Neural progenitor cell (in vitro differentiated cells): ENCODE measurements around the gene RNF166. TPM values are rescaled to one million over a fixed set of nuclear protein-coding genes. Genes with fewer than 3 reads are reported as not detected.

Experiments
- DNase-seq: peaks from one replicate; pipeline ENCODE4 v3.0.0-alpha.2; 2016; ENCODE audit warnings: low spot score
- H2AFZ ChIP-seq: fragments of 200-600 bp; sonication (generic); replicated peaks from 2 replicates; pipeline ENCODE4 v1.6.1; 2016; ENCODE audit warnings: antibody characterized with exemption
- H3F3A ChIP-seq: fragments of 200-600 bp; sonication (generic); 2 replicates; pipeline ENCODE4 v1.6.1; 2016; ENCODE audit warnings: antibody characterized with exemption, low read depth
- H3K27ac ChIP-seq: fragments of 200-600 bp; sonication (generic); 2 replicates; pipeline ENCODE4 v1.5.1; 2016; ENCODE audit warnings: mild to moderate bottlenecking
- H3K27me3 ChIP-seq: fragments of 200-600 bp; sonication (generic); 2 replicates; pipeline ENCODE4 v1.6.1; 2016; ENCODE audit warnings: mild to moderate bottlenecking, moderate library complexity
- H3K36me3 ChIP-seq: fragments of 200-600 bp; sonication (generic); 2 replicates; pipeline ENCODE4 v1.5.1; 2016
- H3K4me1 ChIP-seq: fragments of 200-600 bp; sonication (generic); 2 replicates; pipeline ENCODE4 v1.6.1; 2016; ENCODE audit warnings: mixed run types
- H3K4me2 ChIP-seq: fragments of 200-600 bp; sonication (generic); 2 replicates; pipeline ENCODE4 v1.6.1; 2016
- H3K4me3 ChIP-seq: fragments of 200-600 bp; sonication (generic); 2 replicates; pipeline ENCODE4 v1.5.1; 2016
- H3K79me2 ChIP-seq: fragments of 200-600 bp; sonication (generic); 2 replicates; pipeline ENCODE4 v1.6.1; 2016; ENCODE audit warnings: low read depth
- H3K9ac ChIP-seq: fragments of 200-600 bp; sonication (generic); 2 replicates; pipeline ENCODE4 v1.6.1; 2016
- H3K9me3 ChIP-seq: fragments of 200-600 bp; sonication (generic); 2 replicates; pipeline ENCODE4 v1.5.1; 2016; ENCODE audit warnings: low read depth
- H4K20me1 ChIP-seq: fragments of 200-600 bp; sonication (generic); 2 replicates; pipeline ENCODE4 v1.6.1; 2016; ENCODE audit warnings: low read depth
- H3K27ac Mint-ChIP-seq: 3 replicates; pipeline ENCODE4 v1.8.0; 2021; ENCODE audit warnings: mixed read lengths
- H3K27me3 Mint-ChIP-seq: 2 replicates; pipeline ENCODE4 v1.8.0; 2022; ENCODE audit warnings: low read depth, mild to moderate bottlenecking, inconsistent platforms, moderate library complexity, mixed read lengths; ENCODE audit not compliant: insufficient read depth
- H3K36me3 Mint-ChIP-seq: 3 replicates; pipeline ENCODE4 v1.8.0; 2021; ENCODE audit warnings: mixed read lengths
- H3K4me1 Mint-ChIP-seq: 3 replicates; pipeline ENCODE4 v1.8.0; 2021; ENCODE audit warnings: mixed read lengths
- H3K4me3 Mint-ChIP-seq: 3 replicates; pipeline ENCODE4 v1.8.0; 2021; ENCODE audit warnings: mild to moderate bottlenecking, moderate library complexity, mixed read lengths
- H3K9me3 Mint-ChIP-seq: 3 replicates; pipeline ENCODE4 v1.8.0; 2020; ENCODE audit warnings: mixed read lengths
- EZH2 ChIP-seq: fragments of 200-600 bp; sonication (generic); IDR thresholded peaks from 2 replicates; pipeline ENCODE4 v1.6.1; 2017; ENCODE audit warnings: antibody characterized with exemption, mild to moderate bottlenecking, moderate library complexity
- EZH2phosphoT487 ChIP-seq: fragments of 200-600 bp; sonication (generic); IDR thresholded peaks from 2 replicates; pipeline ENCODE4 v1.6.1; 2017; ENCODE audit warnings: antibody characterized with exemption
- total RNA-seq: library from RNA; depleted of rRNA; stranded (reverse); fragments of >200 nt; gene quantifications from 2 replicates; pipeline ENCODE4 v1.2.3, GENCODE V29; 2015; ENCODE audit warnings: low replicate concordance
- TF ChIP-seq, protein P1 (sequence below): fragments of 200-600 bp; sonication (generic); IDR thresholded peaks from 2 replicates; pipeline ENCODE4 v1.5.1; 2017; ENCODE audit warnings: antibody characterized with exemption, mild to moderate bottlenecking

RNF166 gene
- total RNA-seq, 1 donor from 2014 or later: 11.1 TPM

GRCh38 chr16:88736496-88736895 lies 30.3 kb upstream of the RNF166 start:
- no peak overlapping the region for H2AFZ ChIP-seq
- Mint-ChIP-seq H3K4me3 (no peak overlapping the region), H3K4me1 (peaks cover 2% of the 10 kb centered on the region), H3K27me3 (no peaks in the 10 kb centered on the region), H3K36me3 (no peaks in the 10 kb centered on the region), H3K9me3 (no peaks in the 10 kb centered on the region), H3K27ac (no peak overlapping the region)
- TF ChIP-seq EZH2: no peak
- TF ChIP-seq EZH2phosphoT487: no peak
- TF ChIP-seq, protein P1, sequence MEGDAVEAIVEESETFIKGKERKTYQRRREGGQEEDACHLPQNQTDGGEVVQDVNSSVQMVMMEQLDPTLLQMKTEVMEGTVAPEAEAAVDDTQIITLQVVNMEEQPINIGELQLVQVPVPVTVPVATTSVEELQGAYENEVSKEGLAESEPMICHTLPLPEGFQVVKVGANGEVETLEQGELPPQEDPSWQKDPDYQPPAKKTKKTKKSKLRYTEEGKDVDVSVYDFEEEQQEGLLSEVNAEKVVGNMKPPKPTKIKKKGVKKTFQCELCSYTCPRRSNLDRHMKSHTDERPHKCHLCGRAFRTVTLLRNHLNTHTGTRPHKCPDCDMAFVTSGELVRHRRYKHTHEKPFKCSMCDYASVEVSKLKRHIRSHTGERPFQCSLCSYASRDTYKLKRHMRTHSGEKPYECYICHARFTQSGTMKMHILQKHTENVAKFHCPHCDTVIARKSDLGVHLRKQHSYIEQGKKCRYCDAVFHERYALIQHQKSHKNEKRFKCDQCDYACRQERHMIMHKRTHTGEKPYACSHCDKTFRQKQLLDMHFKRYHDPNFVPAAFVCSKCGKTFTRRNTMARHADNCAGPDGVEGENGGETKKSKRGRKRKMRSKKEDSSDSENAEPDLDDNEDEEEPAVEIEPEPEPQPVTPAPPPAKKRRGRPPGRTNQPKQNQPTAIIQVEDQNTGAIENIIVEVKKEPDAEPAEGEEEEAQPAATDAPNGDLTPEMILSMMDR: no peak
- H3F3A ChIP-seq: no peaks in the 10 kb centered on the region
- no peaks in the 10 kb centered on the region for H3K36me3 ChIP-seq
- H3K27ac ChIP-seq: no peak overlapping the region
- no peaks in the 10 kb centered on the region for H3K9me3 ChIP-seq
- H3K9ac ChIP-seq: no peak overlapping the region
- H3K79me2 ChIP-seq: no peaks in the 10 kb centered on the region
- no peaks in the 10 kb centered on the region for H3K4me1 ChIP-seq
- H3K4me3 ChIP-seq: no peak overlapping the region
- no peaks in the 10 kb centered on the region for H3K27me3 ChIP-seq
- H3K4me2 ChIP-seq: no peak overlapping the region
- DNase-seq: no peak
- H4K20me1 ChIP-seq: no peaks in the 10 kb centered on the region

DNA sequence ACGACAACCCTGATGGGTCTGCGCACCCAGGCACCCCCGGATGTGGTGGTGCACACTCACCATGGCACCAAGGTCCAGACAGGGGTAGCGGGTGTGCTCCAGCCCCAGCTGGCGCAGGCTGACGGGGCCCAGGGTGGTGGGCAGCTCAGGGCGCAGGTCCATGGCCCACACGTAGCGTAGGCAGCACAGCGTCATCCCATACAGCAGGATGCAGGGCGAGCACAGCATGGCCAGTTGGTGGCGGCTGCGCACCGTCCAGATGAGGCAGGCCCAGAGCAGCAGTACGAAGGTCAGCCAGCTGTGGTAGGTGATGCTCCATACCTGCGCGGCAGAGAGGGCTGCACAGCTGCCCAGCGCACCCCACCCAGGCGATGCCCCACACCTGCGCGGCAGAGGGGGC lies 29.9 kb upstream of the RNF166 start:
- Mint-ChIP-seq H3K9me3 (no peaks in the 10 kb centered on the region), H3K27ac (no peak overlapping the region), H3K4me1 (peaks cover 6% of the 10 kb centered on the region), H3K4me3 (no peak overlapping the region), H3K36me3 (no peaks in the 10 kb centered on the region), H3K27me3 (no peaks in the 10 kb centered on the region)
- Histone ChIP-seq H4K20me1 (no peaks in the 10 kb centered on the region), H3K4me1 (no peaks in the 10 kb centered on the region), H3K4me3 (no peak overlapping the region), H3K27ac (no peak overlapping the region), H3K9me3 (no peaks in the 10 kb centered on the region), H3F3A (peaks cover 3% of the 10 kb centered on the region), H2AFZ (no peak overlapping the region), H3K36me3 (no peaks in the 10 kb centered on the region), H3K9ac (no peak overlapping the region), H3K27me3 (no peaks in the 10 kb centered on the region), H3K4me2 (no peak overlapping the region), H3K79me2 (no peaks in the 10 kb centered on the region)
- DNase-seq: no peak
- TF ChIP-seq, protein P1: no peak
- no peak for TF ChIP-seq EZH2
- no peak for TF ChIP-seq EZH2phosphoT487

- Mint-ChIP-seq H3K9me3 (no peaks in the 10 kb centered on the region), H3K36me3 (no peaks in the 10 kb centered on the region), H3K27me3 (peaks cover 2% of the 10 kb centered on the region), H3K4me3 (no peak overlapping the region), H3K4me1 (peaks cover 8% of the 10 kb centered on the region), H3K27ac (no peak overlapping the region)
- H3K79me2 ChIP-seq: no peaks in the 10 kb centered on the region
- H3K9me3 ChIP-seq: no peaks in the 10 kb centered on the region
- peaks cover 3% of the 10 kb centered on the region for H3F3A ChIP-seq
- DNase-seq: no peak
- H2AFZ ChIP-seq: no peak overlapping the region
- H3K27me3 ChIP-seq: no peaks in the 10 kb centered on the region
- H3K4me2 ChIP-seq: no peak overlapping the region
- H4K20me1 ChIP-seq: no peaks in the 10 kb centered on the region
- no peaks in the 10 kb centered on the region for H3K4me1 ChIP-seq
- no peak overlapping the region for H3K4me3 ChIP-seq
- no peaks in the 10 kb centered on the region for H3K36me3 ChIP-seq
- no peak overlapping the region for H3K27ac ChIP-seq
- H3K9ac ChIP-seq: no peak overlapping the region
- TF ChIP-seq EZH2: no peak
- TF ChIP-seq EZH2phosphoT487: no peak
- TF ChIP-seq, protein P1: no peak
These were observed 29.4 kb upstream of the RNF166 start for GRCh38 chr16:88735616-88736015.

- no peak overlapping the region for H3K27ac Mint-ChIP-seq
- Histone ChIP-seq H3K36me3 (no peaks in the 10 kb centered on the region), H3F3A (peaks cover 3% of the 10 kb centered on the region), H2AFZ (no peak overlapping the region), H3K9me3 (no peaks in the 10 kb centered on the region), H3K27ac (no peak overlapping the region), H3K4me1 (no peaks in the 10 kb centered on the region), H3K79me2 (no peaks in the 10 kb centered on the region), H3K4me3 (no peak overlapping the region), H3K27me3 (no peaks in the 10 kb centered on the region), H4K20me1 (no peaks in the 10 kb centered on the region), H3K9ac (no peak overlapping the region), H3K4me2 (no peak overlapping the region)
- H3K4me3 Mint-ChIP-seq: no peak overlapping the region
- DNase-seq: no peak
- H3K4me1 Mint-ChIP-seq: peaks cover 8% of the 10 kb centered on the region
- peaks cover 2% of the 10 kb centered on the region for H3K27me3 Mint-ChIP-seq
- no peaks in the 10 kb centered on the region for H3K9me3 Mint-ChIP-seq
- TF ChIP-seq, protein P1: no peak
- TF ChIP-seq EZH2 (no peak), EZH2phosphoT487 (no peak)
- no peaks in the 10 kb centered on the region for H3K36me3 Mint-ChIP-seq
These were observed 28.9 kb upstream of the RNF166 start for GRCh38 chr16:88735121-88735520.
